Dendritic cell treated with granulocyte-macrophage colony-stimulating factor and Interleukin-4, amounts not matched to agents 40 ng/mL and 50 ng/mL, for 4 days (primary cell): ENCODE data around the gene FTO.

Experiments
- H3K27ac Mint-ChIP-seq: one replicate; pipeline ENCODE4 v1.8.0; 2022; ENCODE audit warnings: mild to moderate bottlenecking, mixed read lengths
- H3K27me3 Mint-ChIP-seq: one replicate; pipeline ENCODE4 v1.8.0; 2022; ENCODE audit warnings: mild to moderate bottlenecking, mixed read lengths
- H3K36me3 Mint-ChIP-seq: one replicate; pipeline ENCODE4 v1.8.0; 2022; ENCODE audit warnings: low read depth, mixed read lengths
- H3K4me1 Mint-ChIP-seq: one replicate; pipeline ENCODE4 v1.8.0; 2022; ENCODE audit warnings: low read depth, mixed read lengths
- H3K4me3 Mint-ChIP-seq: one replicate; pipeline ENCODE4 v1.8.0; 2022; ENCODE audit warnings: mild to moderate bottlenecking, moderate library complexity, mixed read lengths
- H3K9me3 Mint-ChIP-seq: one replicate; pipeline ENCODE4 v1.8.0; 2022; ENCODE audit warnings: mixed read lengths
- intact Hi-C: fragments of 100-400 bp; cut with micrococcal nuclease; formaldehyde crosslinking; loops from one replicate; pipeline ENCODE4 v1.15.0; 2022

Gene FTO

GRCh38 chr16:53717577-53717976, 13.6 kb downstream of the FTO start:
- Mint-ChIP-seq H3K36me3 (no peaks in the 10 kb centered on the region), H3K27me3 (no peaks in the 10 kb centered on the region), H3K4me3 (no peak overlapping the region), H3K27ac (no peak overlapping the region), H3K9me3 (no peaks in the 10 kb centered on the region), H3K4me1 (peaks cover 17% of the 10 kb centered on the region)
- intact Hi-C loops = no loop called here

DNA sequence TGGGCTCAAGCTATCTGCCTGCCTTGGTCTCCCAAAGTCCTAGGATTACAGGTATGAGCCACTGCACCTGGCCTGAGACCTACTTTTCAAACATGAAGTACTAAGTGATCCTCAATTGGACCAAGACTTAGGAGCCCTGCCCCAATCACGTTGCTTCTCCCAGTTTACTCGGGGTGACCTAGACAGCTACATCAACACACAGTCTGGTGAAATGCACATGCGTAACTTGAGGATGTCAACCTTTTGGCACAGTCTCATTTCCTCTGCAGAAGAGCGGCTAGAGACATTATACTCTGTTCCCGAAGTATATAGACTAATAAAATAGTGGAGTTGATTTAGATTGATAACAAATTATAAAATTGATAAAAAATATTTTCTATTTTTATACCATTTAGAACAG, 17.1 kb downstream of the FTO start:
- Mint-ChIP-seq H3K9me3 (no peaks in the 10 kb centered on the region), H3K4me3 (no peak overlapping the region), H3K4me1 (peaks cover 13% of the 10 kb centered on the region), H3K27me3 (no peaks in the 10 kb centered on the region), H3K27ac (no peak overlapping the region), H3K36me3 (no peaks in the 10 kb centered on the region)
- intact Hi-C loops = no loop called here

GRCh38 chr16:53726625-53727024, 22.7 kb downstream of the FTO start:
- H3K36me3 Mint-ChIP-seq = no peaks in the 10 kb centered on the region
- intact Hi-C loops = no loop called here
- peaks cover 17% of the 10 kb centered on the region for H3K4me1 Mint-ChIP-seq
- no peak overlapping the region for H3K4me3 Mint-ChIP-seq
- H3K27me3 Mint-ChIP-seq = no peaks in the 10 kb centered on the region
- H3K27ac Mint-ChIP-seq = no peak overlapping the region
- H3K9me3 Mint-ChIP-seq = no peaks in the 10 kb centered on the region

DNA sequence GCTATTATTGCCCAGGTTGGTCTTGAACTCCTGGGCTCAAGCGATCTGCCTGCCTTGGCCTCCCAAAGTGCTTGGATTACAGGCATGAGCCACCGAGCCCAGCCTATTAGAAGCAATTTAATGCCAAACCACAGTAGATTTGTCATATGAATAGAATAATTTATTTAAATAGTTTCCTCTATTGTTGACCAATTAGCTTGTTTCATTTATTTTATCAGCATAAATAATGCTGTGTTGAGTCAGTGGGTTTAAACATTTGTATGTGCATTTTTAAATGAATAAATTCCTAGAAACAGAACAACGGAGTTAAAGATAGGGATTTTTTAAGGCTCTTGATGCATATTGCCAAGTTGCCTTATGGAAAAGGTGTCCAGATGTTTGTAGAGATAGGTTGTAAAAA, 26.7 kb downstream of the FTO start:
- intact Hi-C loops = no loop called here
- Mint-ChIP-seq H3K4me1 (peaks cover 17% of the 10 kb centered on the region), H3K9me3 (no peaks in the 10 kb centered on the region), H3K27me3 (no peaks in the 10 kb centered on the region), H3K36me3 (no peaks in the 10 kb centered on the region), H3K27ac (no peak overlapping the region), H3K4me3 (no peak overlapping the region)

DNA sequence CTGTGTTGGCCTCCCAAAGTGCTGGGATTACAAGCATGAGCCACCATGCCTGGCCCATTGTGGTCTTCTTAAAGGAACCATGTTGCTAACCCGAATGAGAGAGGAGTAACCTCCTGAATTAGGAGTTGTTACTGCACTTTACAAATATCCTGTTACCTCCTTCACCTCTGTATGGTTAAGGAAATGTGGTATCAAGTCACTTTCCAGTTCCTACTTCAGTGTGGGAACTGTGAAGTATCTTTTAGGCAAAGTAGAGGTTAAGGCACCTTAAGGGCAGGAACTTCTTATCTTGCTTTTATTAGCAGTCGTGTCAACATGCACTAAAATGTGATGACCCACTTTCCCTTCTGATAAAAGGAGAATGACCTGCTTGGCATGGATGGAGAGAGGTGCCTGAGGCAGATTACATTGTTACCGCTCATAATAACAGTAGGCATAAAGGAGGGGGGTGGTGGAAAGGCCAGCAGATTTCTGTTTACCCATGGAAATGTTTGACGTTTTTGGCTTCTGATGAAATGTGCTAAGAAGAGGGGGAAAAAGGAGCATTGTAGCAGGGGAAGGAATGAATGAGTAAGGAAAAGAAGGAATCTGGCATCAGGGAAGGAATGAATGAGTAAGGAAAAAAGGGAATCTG, 28.5 kb downstream of the FTO start:
- no peaks in the 10 kb centered on the region for H3K36me3 Mint-ChIP-seq
- H3K4me1 Mint-ChIP-seq = peaks cover 23% of the 10 kb centered on the region
- H3K4me3 Mint-ChIP-seq = no peak overlapping the region
- intact Hi-C loops = no loop called here
- no peaks in the 10 kb centered on the region for H3K9me3 Mint-ChIP-seq
- no peaks in the 10 kb centered on the region for H3K27me3 Mint-ChIP-seq
- H3K27ac Mint-ChIP-seq = no peak overlapping the region

DNA sequence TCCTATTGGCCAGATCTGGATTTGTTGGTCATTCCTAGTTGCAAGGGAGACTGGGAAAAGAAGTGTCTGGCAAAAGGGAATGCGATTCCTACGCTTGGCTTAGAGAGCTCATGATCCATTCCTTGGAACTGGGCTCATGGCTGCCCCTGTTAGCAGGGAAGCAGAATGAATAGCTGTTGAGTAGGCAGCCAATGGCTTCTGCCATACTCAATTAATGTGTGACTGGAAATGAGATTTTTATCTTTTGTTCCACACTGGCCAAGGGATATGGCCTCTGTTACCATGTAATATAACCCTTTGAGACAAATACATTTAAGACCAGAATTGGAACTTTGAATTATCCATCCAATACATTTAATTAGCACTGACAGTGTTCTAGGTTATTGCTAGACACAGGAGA, 31.0 kb downstream of the FTO start:
- Mint-ChIP-seq H3K36me3 (no peaks in the 10 kb centered on the region), H3K4me3 (no peak overlapping the region), H3K4me1 (peaks cover 6% of the 10 kb centered on the region), H3K27me3 (no peaks in the 10 kb centered on the region), H3K9me3 (no peaks in the 10 kb centered on the region), H3K27ac (no peak overlapping the region)
- intact Hi-C loops = no loop called here

GRCh38 chr16:53736297-53736696, 32.3 kb downstream of the FTO start:
- H3K27ac Mint-ChIP-seq = no peak overlapping the region
- intact Hi-C loops = no loop called here
- no peak overlapping the region for H3K4me3 Mint-ChIP-seq
- peaks cover 6% of the 10 kb centered on the region for H3K4me1 Mint-ChIP-seq
- no peaks in the 10 kb centered on the region for H3K36me3 Mint-ChIP-seq
- H3K9me3 Mint-ChIP-seq = no peaks in the 10 kb centered on the region
- no peaks in the 10 kb centered on the region for H3K27me3 Mint-ChIP-seq

DNA sequence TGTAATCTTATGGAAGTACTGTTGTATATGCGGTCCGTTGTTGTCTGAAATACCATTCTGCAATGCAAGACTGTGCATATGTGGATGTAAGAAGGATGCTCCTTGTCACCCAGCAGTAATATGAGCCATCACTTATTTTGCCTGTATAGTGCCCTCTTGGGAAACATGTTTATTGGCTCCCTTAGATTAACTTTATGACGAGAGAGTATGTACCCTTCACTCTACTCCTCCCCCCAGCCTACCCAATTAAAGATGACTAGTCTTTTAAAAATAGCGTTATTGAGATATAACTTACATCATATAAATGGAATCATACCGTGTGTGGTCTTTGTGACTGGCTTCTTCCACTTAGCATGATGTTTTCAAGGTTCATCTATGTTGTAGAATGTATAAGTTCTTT, 33.6 kb downstream of the FTO start:
- Mint-ChIP-seq H3K27ac (no peak overlapping the region), H3K4me3 (no peak overlapping the region), H3K27me3 (no peaks in the 10 kb centered on the region), H3K4me1 (peaks cover 6% of the 10 kb centered on the region), H3K36me3 (no peaks in the 10 kb centered on the region), H3K9me3 (no peaks in the 10 kb centered on the region)
- intact Hi-C loops = no loop called here

GRCh38 chr16:53740476-53740875, 36.5 kb downstream of the FTO start:
- no peaks in the 10 kb centered on the region for H3K36me3 Mint-ChIP-seq
- no peaks in the 10 kb centered on the region for H3K27me3 Mint-ChIP-seq
- H3K4me3 Mint-ChIP-seq = no peak overlapping the region
- no peak overlapping the region for H3K27ac Mint-ChIP-seq
- peaks cover 17% of the 10 kb centered on the region for H3K4me1 Mint-ChIP-seq
- intact Hi-C loops = no loop called here
- H3K9me3 Mint-ChIP-seq = no peaks in the 10 kb centered on the region

- no peaks in the 10 kb centered on the region for H3K9me3 Mint-ChIP-seq
- no peak overlapping the region for H3K27ac Mint-ChIP-seq
- intact Hi-C loops = no loop called here
- H3K27me3 Mint-ChIP-seq = no peaks in the 10 kb centered on the region
- no peaks in the 10 kb centered on the region for H3K36me3 Mint-ChIP-seq
- no peak overlapping the region for H3K4me3 Mint-ChIP-seq
- peaks cover 17% of the 10 kb centered on the region for H3K4me1 Mint-ChIP-seq
Measured at GRCh38 chr16:53740933-53741531, 37.1 kb downstream of the FTO start.

DNA sequence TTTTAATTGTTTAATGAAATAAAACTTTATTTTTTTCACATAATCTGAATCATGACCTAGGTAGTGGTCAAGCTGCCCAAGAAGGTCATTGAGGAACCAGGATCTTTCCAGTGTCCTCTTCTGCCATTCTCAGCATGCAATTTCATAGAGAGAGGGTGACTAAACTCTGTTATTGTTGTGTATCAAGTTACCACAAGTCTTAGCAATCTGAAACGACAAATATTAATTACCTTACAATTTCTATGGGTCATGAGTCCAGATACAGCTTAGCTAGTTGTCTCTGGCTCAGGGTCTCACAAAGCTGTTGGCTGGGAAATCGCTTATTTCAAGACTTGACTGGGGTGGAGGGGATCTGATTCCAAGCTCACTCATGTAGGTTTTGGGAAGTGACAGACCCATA, 37.6 kb downstream of the FTO start:
- intact Hi-C loops = no loop called here

GRCh38 chr16:53743149-53743566, 39.2 kb downstream of the FTO start:
- Mint-ChIP-seq H3K36me3 (no peaks in the 10 kb centered on the region), H3K9me3 (no peaks in the 10 kb centered on the region), H3K4me3 (no peak overlapping the region), H3K27me3 (no peaks in the 10 kb centered on the region), H3K4me1 (peaks cover 23% of the 10 kb centered on the region), H3K27ac (no peak overlapping the region)
- intact Hi-C loops = no loop called here

More for the DNA sequence above, 37.6 kb downstream of the FTO start:
- Mint-ChIP-seq H3K27me3 (no peaks in the 10 kb centered on the region), H3K9me3 (no peaks in the 10 kb centered on the region), H3K27ac (no peak overlapping the region), H3K4me3 (no peak overlapping the region), H3K36me3 (no peaks in the 10 kb centered on the region), H3K4me1 (peaks cover 13% of the 10 kb centered on the region)

DNA sequence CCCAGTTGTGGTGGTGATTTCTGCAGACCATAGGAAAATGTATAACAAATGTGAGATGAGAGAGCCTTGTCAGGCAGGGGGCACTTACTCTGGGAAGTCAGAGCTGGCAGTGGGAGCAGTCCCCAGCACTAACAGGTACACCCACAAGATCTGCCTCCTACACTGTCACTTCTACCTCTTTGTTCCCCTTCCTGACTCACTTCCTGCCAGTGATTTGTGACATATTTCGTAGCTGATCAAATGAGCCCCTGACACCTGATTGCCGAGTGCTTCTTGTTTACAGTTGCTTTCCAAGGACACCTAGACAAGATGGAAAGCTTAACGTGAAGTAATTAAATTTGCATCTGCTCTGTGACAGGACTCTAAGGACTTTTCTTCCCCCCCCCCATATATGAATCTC, 40.5 kb downstream of the FTO start:
- Mint-ChIP-seq H3K4me3 (no peak overlapping the region), H3K9me3 (no peaks in the 10 kb centered on the region), H3K4me1 (peaks cover 23% of the 10 kb centered on the region), H3K27me3 (no peaks in the 10 kb centered on the region), H3K36me3 (no peaks in the 10 kb centered on the region), H3K27ac (no peak overlapping the region)
- intact Hi-C loops = no loop called here

GRCh38 chr16:53745086-53745485, 41.1 kb downstream of the FTO start:
- Mint-ChIP-seq H3K27ac (no peak overlapping the region), H3K4me1 (peaks cover 23% of the 10 kb centered on the region), H3K4me3 (no peak overlapping the region), H3K36me3 (no peaks in the 10 kb centered on the region), H3K9me3 (no peaks in the 10 kb centered on the region), H3K27me3 (no peaks in the 10 kb centered on the region)
- intact Hi-C loops = no loop called here

DNA sequence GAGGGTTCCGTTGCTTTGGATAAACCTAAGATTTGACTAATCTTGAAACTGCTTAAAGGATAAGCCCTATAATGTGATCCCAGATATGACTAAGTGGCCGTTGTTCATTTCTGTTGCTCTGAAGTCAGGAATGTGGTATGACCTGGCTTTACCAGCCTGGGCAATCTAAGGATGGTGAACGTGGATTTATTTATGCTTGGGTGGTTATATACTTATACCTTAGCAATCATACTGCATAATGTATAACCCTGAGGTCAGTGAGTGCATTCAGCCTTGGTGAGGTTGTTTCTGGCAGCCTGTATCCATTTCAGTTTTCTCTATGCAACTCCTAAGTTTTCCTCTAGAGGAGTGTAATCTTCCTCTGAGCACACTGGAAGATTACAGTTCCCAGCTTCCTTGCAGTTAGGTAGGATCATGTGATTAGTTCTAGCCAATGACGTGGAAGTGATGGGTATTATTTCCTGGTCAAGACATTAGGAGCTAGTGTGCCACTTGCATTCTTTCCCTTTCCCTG, 41.9 kb downstream of the FTO start:
- no peaks in the 10 kb centered on the region for H3K27me3 Mint-ChIP-seq
- no peaks in the 10 kb centered on the region for H3K36me3 Mint-ChIP-seq
- H3K4me1 Mint-ChIP-seq = peaks cover 23% of the 10 kb centered on the region
- no peak overlapping the region for H3K4me3 Mint-ChIP-seq
- intact Hi-C loops = no loop called here
- H3K9me3 Mint-ChIP-seq = no peaks in the 10 kb centered on the region
- no peak overlapping the region for H3K27ac Mint-ChIP-seq
